ENCODE measurements around the gene JMY. TPM values are rescaled to one million over a fixed set of nuclear protein-coding genes. Genes with fewer than 3 reads are reported as not detected.

Gene JMY
- polyA plus RNA-seq, 1 experiment, result 7.2 TPM

DNA sequence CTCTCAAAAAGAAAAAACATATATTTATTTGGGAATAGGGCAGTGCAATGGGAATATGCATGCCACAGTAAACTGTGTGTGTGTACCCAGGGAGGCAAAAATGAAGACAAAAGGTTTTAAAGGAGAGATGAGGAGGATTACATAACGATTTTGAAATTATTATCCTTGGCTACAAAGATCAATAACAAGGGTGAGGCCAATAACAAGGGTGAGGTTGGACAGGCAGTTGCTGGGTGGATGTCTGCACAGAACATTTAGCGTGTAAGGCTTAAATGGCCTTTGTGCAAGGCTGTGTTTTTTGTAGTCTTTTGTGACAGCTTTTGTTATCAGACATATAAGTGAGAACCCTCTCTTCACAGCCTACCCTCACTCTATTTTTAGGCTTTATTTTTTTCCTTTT lies 114.0 kb downstream of the JMY start:
- ChIA-PET POLR2A (no interaction called here), CTCF (no interaction called here)
- Histone ChIP-seq H3K27ac (ENCODE audit: low read depth, low read length) (no peak overlapping the region), H3K9me3 (ENCODE audit: control insufficient read depth, insufficient read depth, low read length) (no peaks in the 10 kb centered on the region; the same call in 1 of the 2 replicates), H3K27me3 (ENCODE audit: control insufficient read depth, insufficient read depth, low read length) (no peaks in the 10 kb centered on the region), H3K4me3 (ENCODE audit: low read depth, low read length) (no peak overlapping the region)
- TF ChIP-seq, protein P1, sequence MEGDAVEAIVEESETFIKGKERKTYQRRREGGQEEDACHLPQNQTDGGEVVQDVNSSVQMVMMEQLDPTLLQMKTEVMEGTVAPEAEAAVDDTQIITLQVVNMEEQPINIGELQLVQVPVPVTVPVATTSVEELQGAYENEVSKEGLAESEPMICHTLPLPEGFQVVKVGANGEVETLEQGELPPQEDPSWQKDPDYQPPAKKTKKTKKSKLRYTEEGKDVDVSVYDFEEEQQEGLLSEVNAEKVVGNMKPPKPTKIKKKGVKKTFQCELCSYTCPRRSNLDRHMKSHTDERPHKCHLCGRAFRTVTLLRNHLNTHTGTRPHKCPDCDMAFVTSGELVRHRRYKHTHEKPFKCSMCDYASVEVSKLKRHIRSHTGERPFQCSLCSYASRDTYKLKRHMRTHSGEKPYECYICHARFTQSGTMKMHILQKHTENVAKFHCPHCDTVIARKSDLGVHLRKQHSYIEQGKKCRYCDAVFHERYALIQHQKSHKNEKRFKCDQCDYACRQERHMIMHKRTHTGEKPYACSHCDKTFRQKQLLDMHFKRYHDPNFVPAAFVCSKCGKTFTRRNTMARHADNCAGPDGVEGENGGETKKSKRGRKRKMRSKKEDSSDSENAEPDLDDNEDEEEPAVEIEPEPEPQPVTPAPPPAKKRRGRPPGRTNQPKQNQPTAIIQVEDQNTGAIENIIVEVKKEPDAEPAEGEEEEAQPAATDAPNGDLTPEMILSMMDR (IDR thresholded peaks at IDR 0.05; ENCODE audit: low read depth, low read length), result no peak
- no peak for DNase-seq (ENCODE audit: low read depth, low spot score)

DNA sequence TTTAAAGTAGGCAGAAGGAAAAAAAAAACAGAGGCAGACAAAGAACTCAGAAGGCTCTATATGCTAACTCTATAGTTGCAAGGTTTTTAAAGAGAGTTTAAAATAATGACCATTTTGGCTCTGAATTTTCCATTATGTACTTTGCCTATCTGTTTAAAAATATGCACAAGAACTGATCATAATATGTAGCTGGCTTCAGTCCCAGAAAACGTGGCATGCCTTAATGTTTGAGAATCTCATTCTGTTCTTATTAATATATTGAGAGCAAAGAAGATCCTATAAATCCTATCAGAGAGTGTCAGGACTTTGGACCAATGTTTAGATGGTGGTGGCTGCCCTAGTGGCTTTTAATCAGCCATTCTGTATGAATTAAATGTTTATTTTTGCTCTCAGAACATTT lies 121.5 kb downstream of the JMY start:
- H3K27ac ChIP-seq (ENCODE audit: low read depth, low read length), result no peak overlapping the region
- no peaks in the 10 kb centered on the region; the same call in 1 of the 2 replicates for H3K9me3 ChIP-seq (ENCODE audit: control insufficient read depth, insufficient read depth, low read length)
- H3K4me3 ChIP-seq (ENCODE audit: low read depth, low read length), result no peak overlapping the region
- POLR2A ChIA-PET, result interaction anchor here (0.6 kb wide), 1 partner anchor 133 kb away, joined by 3 read pairs; no protein-coding TSS in a partner anchor
- TF ChIP-seq, protein P1 (IDR thresholded peaks at IDR 0.05; ENCODE audit: low read depth, low read length), result no peak
- DNase-seq (ENCODE audit: low read depth, low spot score), result no peak
- CTCF ChIA-PET, result interaction anchor here (0.6 to 1.8 kb wide), 3 partner anchors 38 to 332 kb away, joined by 4 to 5 read pairs (median 4); no protein-coding TSS in a partner anchor
- no peaks in the 10 kb centered on the region for H3K27me3 ChIP-seq (ENCODE audit: control insufficient read depth, insufficient read depth, low read length)

Small RNA genes lying within 50 kb of the gene (small RNA-seq; reads per million reads assigned to genes)
- not detected for gene AC016559.1 (ENCODE audit: insufficient read length, low read depth)
- gene RF00425 (ENCODE audit: insufficient read length, low read depth), result not detected

Other genes starting within 250 kb of the JMY start
- gene DMGDH, start 166.5 kb upstream of the JMY start, polyA plus RNA-seq (2011; rRNA removed), result 1.7 and 1.9 TPM in 2 replicates
- 8.9 and 9.6 TPM in 2 replicates for gene BHMT2, start 166.4 kb upstream of the JMY start, polyA plus RNA-seq (2011; rRNA removed)
- not detected in 2 replicates for gene BHMT, start 124.3 kb upstream of the JMY start, polyA plus RNA-seq (2011; rRNA removed)